ENCODE data around the gene ZNF229.

DNA sequence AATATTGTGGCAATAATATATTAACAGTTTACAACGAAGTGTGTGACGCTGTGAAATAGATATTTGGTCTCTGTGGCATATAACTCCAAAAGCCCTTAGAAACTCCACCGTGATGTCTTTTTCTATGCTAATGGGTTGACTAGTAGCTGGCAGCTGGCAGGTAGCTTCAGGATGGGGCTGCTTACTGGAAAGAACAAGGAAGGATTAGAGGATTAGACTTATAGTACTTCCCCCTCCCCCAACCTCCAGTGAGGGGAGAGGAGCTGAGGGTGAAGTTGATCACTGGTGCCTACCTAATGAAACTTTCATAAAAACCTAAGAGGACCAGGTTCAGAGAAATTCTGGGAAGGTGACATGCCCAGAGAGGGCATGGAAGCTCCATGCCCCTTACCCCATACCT is 9.8 kb downstream of the ZNF229 start:
- TF ChIP-seq CTCF (IDR thresholded peaks at IDR 0.05; ENCODE audit: insufficient read depth, low read depth, low read length) (no peak), EZH2 (IDR thresholded peaks at IDR 0.05; ENCODE audit: insufficient read depth, low read length) (no peak)
